ENCODE results near the gene TBC1D16. TPM values are rescaled to one million over a fixed set of nuclear protein-coding genes. Genes with fewer than 3 reads are reported as not detected.

Gene TBC1D16
- total and polyA plus RNA-seq, 7 donors: 1.7 to 11.4 (median 6.5) TPM

DNA sequence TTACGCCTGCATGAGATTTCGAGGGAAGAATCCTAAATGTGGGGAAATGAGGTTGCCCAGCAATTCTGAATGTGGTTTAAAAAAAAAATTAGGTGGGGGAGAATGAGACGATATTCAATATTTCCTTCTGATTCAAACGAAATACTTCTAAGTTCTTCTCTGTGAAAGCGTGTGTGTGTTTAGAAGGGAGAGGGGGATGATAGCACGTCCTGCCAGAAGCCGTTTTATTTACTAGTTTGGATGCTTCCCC lies 47.8 kb downstream of the TBC1D16 start:
- peaks cover 0 to 48% (median 4%) of the 10 kb centered on the region in 3 donors for H3K27me3 ChIP-seq (ENCODE audit: insufficient read depth in 3 of 3, low read length in 2 of 3)
- H3K4me3 ChIP-seq: no peak overlapping the region
- no peak overlapping the region for H3K27ac ChIP-seq
- intact Hi-C loops (cut with DNase I): no loop called here
- DNase-seq (no peak), ATAC-seq (no peak)
- no peaks in the 10 kb centered on the region for H3K36me3 ChIP-seq (ENCODE audit: insufficient read depth in 1 of 2, low read depth in 1 of 2)
- no peaks in the 10 kb centered on the region for H3K9me3 ChIP-seq
- TF ChIP-seq, protein P1, sequence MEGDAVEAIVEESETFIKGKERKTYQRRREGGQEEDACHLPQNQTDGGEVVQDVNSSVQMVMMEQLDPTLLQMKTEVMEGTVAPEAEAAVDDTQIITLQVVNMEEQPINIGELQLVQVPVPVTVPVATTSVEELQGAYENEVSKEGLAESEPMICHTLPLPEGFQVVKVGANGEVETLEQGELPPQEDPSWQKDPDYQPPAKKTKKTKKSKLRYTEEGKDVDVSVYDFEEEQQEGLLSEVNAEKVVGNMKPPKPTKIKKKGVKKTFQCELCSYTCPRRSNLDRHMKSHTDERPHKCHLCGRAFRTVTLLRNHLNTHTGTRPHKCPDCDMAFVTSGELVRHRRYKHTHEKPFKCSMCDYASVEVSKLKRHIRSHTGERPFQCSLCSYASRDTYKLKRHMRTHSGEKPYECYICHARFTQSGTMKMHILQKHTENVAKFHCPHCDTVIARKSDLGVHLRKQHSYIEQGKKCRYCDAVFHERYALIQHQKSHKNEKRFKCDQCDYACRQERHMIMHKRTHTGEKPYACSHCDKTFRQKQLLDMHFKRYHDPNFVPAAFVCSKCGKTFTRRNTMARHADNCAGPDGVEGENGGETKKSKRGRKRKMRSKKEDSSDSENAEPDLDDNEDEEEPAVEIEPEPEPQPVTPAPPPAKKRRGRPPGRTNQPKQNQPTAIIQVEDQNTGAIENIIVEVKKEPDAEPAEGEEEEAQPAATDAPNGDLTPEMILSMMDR (IDR thresholded peaks at IDR 0.05): no peak
- H3K4me1 ChIP-seq: no peaks in the 10 kb centered on the region
- WGBS, 3 donors: 64 to 82% (median 72%) methylated on average over 7 of the region's 7 CpGs

DNA sequence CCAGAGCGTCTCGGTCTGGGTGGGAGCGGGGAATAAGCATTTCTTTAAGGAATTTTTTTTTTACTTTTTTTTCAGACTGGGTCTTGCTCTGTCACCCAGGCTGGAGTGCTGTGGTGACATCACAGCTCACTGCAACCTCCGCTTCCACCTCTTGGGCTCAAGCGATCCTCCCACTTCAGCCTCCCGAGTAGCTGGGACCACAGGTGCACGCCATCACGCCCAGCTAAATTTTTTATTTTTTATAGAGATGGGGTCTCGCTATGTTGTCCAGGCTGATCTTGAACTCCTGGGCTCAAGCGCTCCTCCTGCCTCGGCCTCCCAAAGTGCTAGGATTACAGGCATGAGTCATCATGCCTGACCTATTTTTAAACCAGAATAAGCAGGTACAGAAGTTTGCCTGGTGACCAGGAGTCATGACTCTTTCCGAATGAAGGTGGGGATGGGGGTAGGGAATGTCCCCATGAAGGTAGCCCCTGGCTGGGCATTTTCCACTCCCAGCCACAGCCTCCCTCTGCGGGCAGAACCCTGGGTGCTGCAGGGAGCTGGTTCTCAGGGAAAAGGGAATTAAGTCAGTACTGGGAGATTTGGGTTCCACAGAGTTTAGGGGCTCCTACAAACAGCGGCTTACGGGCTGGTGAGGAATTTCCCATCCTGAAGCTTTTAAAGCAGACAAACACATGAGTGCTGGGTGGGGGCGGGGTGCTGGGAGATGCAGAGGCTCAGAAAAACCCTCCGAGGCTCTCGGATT lies 48.3 kb downstream of the TBC1D16 start:
- WGBS, 3 donors: 78 to 84% (median 79%) methylated on average over 18 of the region's 18 CpGs
- ATAC-seq: no peak

DNA sequence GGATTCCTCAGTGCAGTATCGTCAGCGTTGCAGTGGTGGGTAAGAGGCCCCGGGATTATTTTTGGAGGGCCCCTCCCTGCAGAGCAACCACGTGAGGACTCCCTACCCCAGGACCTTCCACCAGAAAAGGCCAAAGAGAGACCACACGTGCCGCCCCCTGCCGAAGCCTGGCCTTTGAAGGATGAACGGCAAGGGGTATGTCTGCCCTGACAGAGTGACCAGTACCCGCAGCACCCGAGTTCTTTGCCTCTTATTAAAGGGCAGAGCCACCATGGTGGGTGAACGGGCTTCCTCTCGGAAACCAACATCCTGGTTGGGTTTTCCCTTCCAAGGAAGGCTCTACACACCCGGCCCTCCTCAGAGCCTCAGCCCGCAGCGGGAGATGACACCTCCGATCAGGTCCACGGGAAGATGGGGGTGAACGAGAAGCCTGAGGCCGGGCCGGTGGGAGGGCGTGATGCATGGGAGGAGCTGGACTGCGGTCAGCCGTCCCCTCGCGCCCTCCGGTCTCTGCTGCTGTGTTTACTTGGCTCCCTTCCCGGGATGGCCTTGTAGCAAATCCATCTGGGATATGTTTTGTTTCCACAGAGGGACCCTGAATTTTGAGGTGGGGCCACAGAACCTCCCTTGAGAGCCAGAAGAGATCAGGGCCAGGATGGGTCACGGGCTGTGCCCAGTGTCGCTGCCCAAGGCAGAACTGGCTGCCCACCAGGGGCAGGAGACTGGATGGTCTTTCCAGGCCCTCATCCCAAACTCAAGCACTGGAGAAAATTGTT lies 49.1 kb downstream of the TBC1D16 start:
- H3K27ac ChIP-seq: no peak overlapping the region
- H3K4me3 ChIP-seq: no peak overlapping the region
- intact Hi-C loops (cut with DNase I): no loop called here
- WGBS, 3 donors: 45 to 60% (median 48%) methylated on average over 29 of the region's 29 CpGs
- H3K4me1 ChIP-seq: no peaks in the 10 kb centered on the region
- ATAC-seq (no peak), DNase-seq (peak in 1 of 2 donors; percentile 59)
- H3K36me3 ChIP-seq (ENCODE audit: insufficient read depth in 1 of 2, low read depth in 1 of 2): no peaks in the 10 kb centered on the region
- H3K27me3 ChIP-seq (ENCODE audit: insufficient read depth in 3 of 3, low read length in 2 of 3): peaks cover 0 to 36% (median 5%) of the 10 kb centered on the region in 3 donors
- TF ChIP-seq, protein P1 (IDR thresholded peaks at IDR 0.05): no peak
- H3K9me3 ChIP-seq: no peaks in the 10 kb centered on the region

More for the DNA sequence above, 48.3 kb downstream of the TBC1D16 start:
- Histone ChIP-seq H3K27me3 (ENCODE audit: insufficient read depth in 3 of 3, low read length in 2 of 3) (peaks cover 0 to 43% (median 4%) of the 10 kb centered on the region in 3 donors), H3K9me3 (no peaks in the 10 kb centered on the region), H3K36me3 (ENCODE audit: insufficient read depth in 1 of 2, low read depth in 1 of 2) (no peaks in the 10 kb centered on the region), H3K4me1 (no peaks in the 10 kb centered on the region), H3K27ac (no peak overlapping the region), H3K4me3 (no peak overlapping the region)
- intact Hi-C loops (cut with DNase I): no loop called here
- TF ChIP-seq, protein P1 (IDR thresholded peaks at IDR 0.05): no peak
- DNase-seq: no peak

DNA sequence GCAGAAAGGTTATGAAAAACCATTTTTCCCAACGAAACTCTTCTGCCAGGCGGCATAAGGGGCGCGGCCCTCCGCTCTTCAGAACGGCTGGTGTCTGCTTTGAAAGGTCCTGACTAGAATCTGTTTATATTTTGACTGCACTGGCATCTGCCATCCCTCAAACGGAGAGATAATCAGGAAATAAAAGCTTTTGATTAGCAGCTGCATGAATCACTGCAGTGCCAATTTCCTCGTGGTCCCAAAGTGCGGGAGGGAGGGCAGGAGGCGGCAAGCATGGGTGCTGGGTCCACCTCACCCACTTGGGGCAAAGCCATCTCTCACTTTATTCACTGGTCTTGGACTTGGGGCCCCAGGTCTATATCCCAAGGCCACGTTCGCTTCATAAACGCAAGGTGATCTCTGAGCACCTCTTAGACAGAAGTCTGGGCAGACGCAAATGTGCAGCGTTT lies 49.7 kb downstream of the TBC1D16 start:
- ATAC-seq (no peak), DNase-seq (peak in 1 of 2 donors; percentile 36)
- H3K27me3 ChIP-seq (ENCODE audit: insufficient read depth in 3 of 3, low read length in 2 of 3): peaks cover 0 to 33% (median 6%) of the 10 kb centered on the region in 3 donors
- TF ChIP-seq, protein P1 (IDR thresholded peaks at IDR 0.05): no peak
- WGBS, 3 donors: 82 to 91% (median 83%) methylated on average over 15 of the region's 15 CpGs
- H3K4me3 ChIP-seq: no peak overlapping the region
- H3K36me3 ChIP-seq (ENCODE audit: insufficient read depth in 1 of 2, low read depth in 1 of 2): no peaks in the 10 kb centered on the region
- no peaks in the 10 kb centered on the region for H3K4me1 ChIP-seq
- H3K27ac ChIP-seq: no peak overlapping the region
- H3K9me3 ChIP-seq: no peaks in the 10 kb centered on the region
- intact Hi-C loops (cut with DNase I): no loop called here
